Keratinocyte (primary cell): Measurements from ENCODE around the gene SLC34A3. TPM values are rescaled to one million over a fixed set of nuclear protein-coding genes. Genes with fewer than 3 reads are reported as not detected.

Experiments
- DNase-seq: peaks from one replicate; pipeline ENCODE4 v3.0.0-alpha.2; 2011; ENCODE audit warnings: low read depth, missing footprints, low spot score
- FAIRE-seq: peaks from 2 replicates; lab custom pipeline; 2011; peaks lifted over from hg19 to GRCh38; lab: Jason Lieb, UNC
- H2AFZ ChIP-seq: 2 replicates; pipeline ENCODE4 v1.6.0; 2012; ENCODE audit warnings: low read length, control low read depth, inconsistent platforms; ENCODE audit not compliant: control insufficient read depth
- H3K27ac ChIP-seq: 2 replicates; pipeline ENCODE4 v1.5.1; 2011; ENCODE audit warnings: low read length; ENCODE audit not compliant: control insufficient read depth, insufficient read depth
- H3K27me3 ChIP-seq: 3 replicates; pipeline ENCODE4 v1.6.0; 2011; ENCODE audit warnings: low read length; ENCODE audit not compliant: control insufficient read depth, insufficient read depth; ENCODE audit errors: extremely low read depth
- H3K36me3 ChIP-seq, 2 experiments: 2 replicates in 1 of 2; 3 replicates in 1 of 2; pipeline ENCODE4 v1.5.1; 2011; ENCODE audit warnings: low read length in 2 of 2, mild to moderate bottlenecking in 1 of 2; ENCODE audit not compliant: control insufficient read depth in 2 of 2, insufficient read depth in 2 of 2; ENCODE audit errors: extremely low read depth in 1 of 2
- H3K4me1 ChIP-seq: 3 replicates; pipeline ENCODE4 v1.5.1; 2011; ENCODE audit warnings: low read length; ENCODE audit not compliant: control insufficient read depth, insufficient read depth; ENCODE audit errors: extremely low read depth
- H3K4me2 ChIP-seq: 3 replicates; pipeline ENCODE4 v1.6.0; 2011; ENCODE audit warnings: low read depth, low read length; ENCODE audit not compliant: control insufficient read depth, insufficient read depth; ENCODE audit errors: extremely low read depth
- H3K4me3 ChIP-seq, 3 experiments: fragments of 200-600 bp in 1 of 3; sonication (generic) in 1 of 3; 2 replicates in 2 of 3; 3 replicates in 1 of 3; pipeline ENCODE4 v1.5.1; 2011 to 2016; ENCODE audit warnings: low read length in 3 of 3, mild to moderate bottlenecking in 3 of 3, control low read depth in 2 of 3, inconsistent platforms in 1 of 3, low read depth in 1 of 3, mixed read lengths in 1 of 3, mixed run types in 1 of 3, moderate library complexity in 1 of 3; ENCODE audit not compliant: control insufficient read depth in 2 of 3, insufficient read depth in 2 of 3; ENCODE audit errors: extremely low read depth in 1 of 3
- H3K79me2 ChIP-seq: 2 replicates; pipeline ENCODE4 v1.6.0; 2012; ENCODE audit warnings: low read length; ENCODE audit not compliant: control insufficient read depth, insufficient read depth
- H3K9ac ChIP-seq: 3 replicates; pipeline ENCODE4 v1.6.0; 2011; ENCODE audit warnings: low read length; ENCODE audit not compliant: control insufficient read depth, insufficient read depth; ENCODE audit errors: extremely low read depth
- H3K9me1 ChIP-seq: 3 replicates; pipeline ENCODE4 v1.6.0; 2011; ENCODE audit warnings: low read length; ENCODE audit not compliant: control insufficient read depth, insufficient read depth; ENCODE audit errors: extremely low read depth
- H3K9me3 ChIP-seq: 2 replicates; pipeline ENCODE4 v1.5.1; 2012; ENCODE audit warnings: low read depth, low read length; ENCODE audit not compliant: control insufficient read depth
- H4K20me1 ChIP-seq: 3 replicates; pipeline ENCODE4 v1.6.0; 2011; ENCODE audit warnings: low read length; ENCODE audit not compliant: control insufficient read depth, insufficient read depth; ENCODE audit errors: extremely low read depth
- CTCF ChIP-seq, 3 experiments: IDR thresholded peaks in 1 of 3; conservative IDR thresholded peaks in 1 of 3; optimal IDR thresholded peaks in 1 of 3; 2 replicates in 2 of 3; 3 replicates in 1 of 3; pipeline versions ENCODE3 to v1.5.1; 2011; ENCODE audit warnings: low read length in 3 of 3, mild to moderate bottlenecking in 3 of 3, moderate library complexity in 2 of 3, control low read depth in 1 of 3, inconsistent platforms in 1 of 3; ENCODE audit not compliant: insufficient read depth in 2 of 3; ENCODE audit errors: extremely low read depth in 1 of 3
- EZH2 ChIP-seq: IDR thresholded peaks from one replicate; pipeline ENCODE4 v1.6.1; 2012; ENCODE audit warnings: inconsistent platforms, mild to moderate bottlenecking, low read length, moderate library complexity
- dilution Hi-C: fragments of 300-500 bp; cut with MboI; formaldehyde crosslinking; loops from one replicate; pipeline ENCODE4 v1.7.0; 2020; ENCODE audit warnings: low sequenced_read_pairs; ENCODE audit not compliant: extremely low pct_ligation_motif_present
- polyA plus RNA-seq, 5 experiments: library from polyadenylated mRNA; depleted of rRNA in 3 of 5; stranded (reverse) in 3 of 5; stranded (forward) in 1 of 5; unstranded in 1 of 5; fragments of >200 nt; gene quantifications; 1 replicate in 1 of 5; 2 replicates in 3 of 5; 3 replicates in 1 of 5; pipeline versions ENCODE4 v1.2.1 to v1.2.3, GENCODE V29; 2011 to 2012; ENCODE audit warnings: missing spikeins in 2 of 5, low read depth in 1 of 5, low replicate concordance in 1 of 5

SLC34A3 gene
- polyA plus RNA-seq, 1 donor (not counting 4 experiments of a cell fraction or from before 2014, with no cell fraction given), result not detected

- Histone ChIP-seq H3K9ac (no peak overlapping the region), H3K4me1 (peaks cover 19% of the 10 kb centered on the region), H3K4me2 (no peak overlapping the region), H3K9me3 (no peaks in the 10 kb centered on the region), H3K27me3 (no peaks in the 10 kb centered on the region), H3K79me2 (peaks cover 4% of the 10 kb centered on the region), H3K27ac (no peak overlapping the region), H2AFZ (no peak overlapping the region), H3K9me1 (no peaks in the 10 kb centered on the region), H3K36me3 (peaks cover 27 to 33% of the 10 kb centered on the region in 2 experiments), H3K4me3 (no peak overlapping the region), H4K20me1 (peaks cover 12% of the 10 kb centered on the region)
- no peak for TF ChIP-seq EZH2
- TF ChIP-seq CTCF (optimal IDR thresholded peaks at IDR 0.05 in 1 of 3, IDR thresholded peaks at IDR 0.05 in 1 of 3, conservative IDR thresholded peaks at IDR 0.05 in 1 of 3; ENCODE audit: extremely low read depth in 1 of 3, insufficient read depth in 2 of 3, low read length in 3 of 3), result no peak
- FAIRE-seq (no peak), DNase-seq (no peak)
- dilution Hi-C loops, result no loop called here
These were observed 40.4 kb downstream of the SLC34A3 start for GRCh38 chr9:137270929-137271695.

GRCh38 chr9:137271696-137272076, 41.0 kb downstream of the SLC34A3 start:
- H2AFZ ChIP-seq, result no peak overlapping the region
- FAIRE-seq (no peak), DNase-seq (no peak)
- H3K27ac ChIP-seq, result no peak overlapping the region
- no peak overlapping the region for H3K9ac ChIP-seq
- dilution Hi-C loops, result no loop called here
- peaks cover 19% of the 10 kb centered on the region for H3K4me1 ChIP-seq
- H3K9me1 ChIP-seq, result no peaks in the 10 kb centered on the region
- H3K4me2 ChIP-seq, result no peak overlapping the region
- peaks cover 23 to 28% of the 10 kb centered on the region in 2 experiments for H3K36me3 ChIP-seq
- no peak overlapping the region for H3K4me3 ChIP-seq
- TF ChIP-seq EZH2 (no peak), CTCF (optimal IDR thresholded peaks at IDR 0.05 in 1 of 3, IDR thresholded peaks at IDR 0.05 in 1 of 3, conservative IDR thresholded peaks at IDR 0.05 in 1 of 3; ENCODE audit: extremely low read depth in 1 of 3, insufficient read depth in 2 of 3, low read length in 3 of 3) (no peak)
- H3K79me2 ChIP-seq, result peaks cover 4% of the 10 kb centered on the region
- H4K20me1 ChIP-seq, result peaks cover 12% of the 10 kb centered on the region
- no peaks in the 10 kb centered on the region for H3K9me3 ChIP-seq
- H3K27me3 ChIP-seq, result no peaks in the 10 kb centered on the region
